Common myeloid progenitor, CD34-positive (primary cell): ENCODE results near the gene GTF2H1.

Experiments used
- CTCF ChIA-PET: fragments of 350-600 bp; sonication (Branson Sonifier 250); formaldehyde crosslinking; loops from one replicate; lab custom pipeline; 2021; ENCODE audit warnings: antibody characterized with exemption; lab: Charles Lee
- POLR2A ChIA-PET: fragments of 350-600 bp; sonication (Branson Sonifier 250); formaldehyde crosslinking; loops from one replicate; lab custom pipeline; 2021; ENCODE audit warnings: antibody characterized with exemption; lab: Charles Lee
- DNase-seq, 3 donors: peaks; one replicate each; pipeline versions ENCODE4 v3.0.0 to v3.0.0-alpha.2; 2013
- H3K27ac ChIP-seq, 2 experiments: 1 replicate in 1 of 2; 2 replicates in 1 of 2; pipeline ENCODE4 v1.7.0; 2013; ENCODE audit warnings: inconsistent platforms in 2 of 2, low read length in 2 of 2, mild to moderate bottlenecking in 2 of 2, low read depth in 1 of 2, moderate library complexity in 1 of 2; ENCODE audit not compliant: severe bottlenecking in 2 of 2, insufficient read depth in 1 of 2, poor library complexity in 1 of 2
- H3K27me3 ChIP-seq, 5 experiments: replicated peaks in 2 of 5; 1 replicate in 3 of 5; 2 replicates in 2 of 5; pipeline versions ENCODE4 v1.6.1 to v1.7.0; 2013; ENCODE audit warnings: low read length in 4 of 5, mild to moderate bottlenecking in 2 of 5, moderate library complexity in 2 of 5, inconsistent platforms in 1 of 5; ENCODE audit not compliant: insufficient read depth in 5 of 5, control insufficient read depth in 4 of 5
- H3K36me3 ChIP-seq, 4 experiments: 1 replicate in 2 of 4; 2 replicates in 2 of 4; pipeline versions ENCODE4 v1.6.1 to v1.7.0; 2013; ENCODE audit warnings: low read length in 3 of 4, control low read depth in 1 of 4, mild to moderate bottlenecking in 1 of 4; ENCODE audit not compliant: control insufficient read depth in 4 of 4, insufficient read depth in 4 of 4
- H3K4me1 ChIP-seq, 4 experiments: 1 replicate in 3 of 4; 2 replicates in 1 of 4; pipeline versions ENCODE4 v1.6.1 to v1.7.1; 2013; ENCODE audit warnings: low read length in 3 of 4, mild to moderate bottlenecking in 3 of 4, control low read depth in 1 of 4, inconsistent platforms in 1 of 4, moderate library complexity in 1 of 4; ENCODE audit not compliant: control insufficient read depth in 4 of 4, insufficient read depth in 4 of 4; ENCODE audit errors: control extremely low read depth in 1 of 4
- H3K4me3 ChIP-seq, 7 experiments: 1 replicate in 4 of 7; 2 replicates in 3 of 7; pipeline versions ENCODE4 v1.5.1 to v1.7.0; 2013; ENCODE audit warnings: mild to moderate bottlenecking in 7 of 7, low read length in 6 of 7, moderate library complexity in 6 of 7, inconsistent platforms in 2 of 7, low read depth in 2 of 7, control low read depth in 1 of 7; ENCODE audit not compliant: insufficient read depth in 4 of 7, control insufficient read depth in 1 of 7; ENCODE audit errors: extremely low read depth in 1 of 7
- H3K9me3 ChIP-seq, 5 experiments: 1 replicate in 4 of 5; 2 replicates in 1 of 5; pipeline versions ENCODE4 v1.6.1 to v1.7.1; 2013; ENCODE audit warnings: low read length in 4 of 5, mild to moderate bottlenecking in 2 of 5, inconsistent platforms in 1 of 5, low read depth in 1 of 5, moderate library complexity in 1 of 5; ENCODE audit not compliant: control insufficient read depth in 4 of 5, insufficient read depth in 2 of 5; ENCODE audit errors: control extremely low read depth in 1 of 5
- whole genome bisulfite sequencing: methylation state at CpG from one replicate; pipeline ENCODE4 v1.1.5; 2013; ENCODE audit not compliant: insufficient coverage; 5-methylcytosine and 5-hydroxymethylcytosine counted together

GTF2H1 gene

GRCh38 chr11:18324381-18324780 is 2.0 kb downstream of the GTF2H1 start:
- Histone ChIP-seq H3K4me1 (peaks cover 24 to 47% (median 30%) of the 10 kb centered on the region in 4 experiments), H3K36me3 (peaks cover 3 to 30% (median 10%) of the 10 kb centered on the region in 4 experiments), H3K9me3 (no peaks in the 10 kb centered on the region), H3K4me3 (peak overlapping the region in 6 of 7 experiments; percentile 4 to 93 (median 42)), H3K27me3 (no peaks in the 10 kb centered on the region), H3K27ac (peak overlapping the region in 1 of 2 experiments; percentile 39)
- ChIA-PET CTCF (interaction anchor here (0.5 kb wide), 1 partner anchor 183 kb away, joined by 3 read pairs; no protein-coding TSS in a partner anchor), POLR2A (no interaction called here)
- peak; percentile 21 to 52 (median 50) for DNase-seq
- 17% methylated on average over 1 of the region's 1 CpG for WGBS

DNA sequence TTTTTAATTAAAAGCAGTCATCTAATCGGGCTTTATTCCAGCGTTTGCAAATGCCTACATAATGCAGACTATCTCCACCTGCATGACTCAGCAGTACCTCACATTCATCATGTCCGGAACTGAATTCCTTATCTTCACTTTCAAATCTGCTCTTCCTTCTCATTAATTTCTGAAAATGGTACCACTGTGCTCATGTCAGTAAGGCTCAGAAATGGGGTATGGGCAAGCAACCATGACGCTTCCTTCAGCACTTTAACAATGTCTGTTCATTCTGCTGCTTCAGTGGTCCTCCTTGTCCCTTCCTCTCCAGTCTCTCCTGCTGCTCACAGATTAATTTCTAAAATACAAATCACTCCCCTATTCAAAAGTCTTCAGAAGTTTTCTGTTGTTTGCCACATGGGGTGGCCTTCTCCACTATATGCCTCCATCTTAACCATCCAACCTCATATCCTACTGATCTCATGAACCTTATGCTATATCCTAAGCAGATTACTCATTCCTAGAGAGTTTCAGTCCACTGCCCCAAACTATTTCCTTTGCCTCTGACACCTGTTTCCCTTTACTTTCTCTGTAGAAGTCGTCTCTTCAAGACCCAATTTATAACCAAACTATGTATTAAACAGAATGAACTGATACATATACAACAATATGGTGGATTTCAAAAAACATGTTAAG is 7.0 kb downstream of the GTF2H1 start:
- POLR2A ChIA-PET = no interaction called here
- H3K9me3 ChIP-seq = no peaks in the 10 kb centered on the region
- WGBS = 52% methylated on average over 4 of the region's 5 CpGs
- H3K27me3 ChIP-seq = no peaks in the 10 kb centered on the region
- peaks cover 14 to 67% (median 26%) of the 10 kb centered on the region in 4 experiments for H3K36me3 ChIP-seq
- peak; percentile 23 to 66 (median 53) for DNase-seq
- CTCF ChIA-PET = no interaction called here
- H3K4me1 ChIP-seq = peaks cover 5 to 22% (median 10%) of the 10 kb centered on the region in 4 experiments
- peak overlapping the region in 1 of 2 experiments; percentile 16 for H3K27ac ChIP-seq
- no peak overlapping the region for H3K4me3 ChIP-seq

GRCh38 chr11:18330921-18331320 is 8.6 kb downstream of the GTF2H1 start:
- Histone ChIP-seq H3K27ac (no peak overlapping the region), H3K4me3 (no peak overlapping the region), H3K4me1 (peaks cover 0 to 14% (median 5%) of the 10 kb centered on the region in 4 experiments), H3K36me3 (peaks cover 19 to 76% (median 33%) of the 10 kb centered on the region in 4 experiments), H3K27me3 (no peaks in the 10 kb centered on the region), H3K9me3 (no peaks in the 10 kb centered on the region)
- POLR2A ChIA-PET = no interaction called here
- 98% methylated on average over 5 of the region's 6 CpGs for WGBS
- no peak for DNase-seq
- CTCF ChIA-PET = interaction anchor here (0.6 to 1.4 kb wide), 3 partner anchors 9 to 67 kb away, joined by 3 to 5 read pairs (median 4); partner anchors contain the start of gene HPS5

DNA sequence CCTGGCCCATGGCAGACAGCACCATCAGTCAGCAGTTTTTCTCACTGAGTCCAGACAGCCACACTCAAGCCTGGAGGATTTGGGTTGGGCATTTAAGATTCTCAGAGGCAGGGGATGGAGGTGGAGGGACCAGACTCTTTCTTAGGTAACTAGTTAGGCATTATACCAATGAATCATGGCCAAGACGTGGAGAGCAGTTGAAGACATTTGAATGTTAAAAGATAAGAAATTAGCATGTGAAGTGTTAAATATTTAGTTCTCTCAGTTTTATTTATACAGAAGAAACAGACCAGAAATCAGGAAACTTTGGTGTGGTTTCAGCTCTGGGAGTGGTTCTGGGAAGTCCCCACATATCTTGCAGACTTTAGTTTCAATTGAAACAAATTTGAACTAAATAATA is 9.9 kb downstream of the GTF2H1 start:
- ChIA-PET CTCF (interaction anchor here (1.2 to 1.5 kb wide), 2 partner anchors 18 to 51 kb away, joined by 3 to 4 read pairs; no protein-coding TSS in a partner anchor), POLR2A (interaction anchor here (1.7 kb wide), 1 partner anchor 62 kb away, joined by 6 read pairs; the partner anchor contains the start of gene LDHA)
- peaks cover 0 to 14% (median 5%) of the 10 kb centered on the region in 4 experiments for H3K4me1 ChIP-seq
- no peaks in the 10 kb centered on the region for H3K9me3 ChIP-seq
- H3K27ac ChIP-seq = peak overlapping the region in 1 of 2 experiments; percentile 31
- DNase-seq = peak in 2 of 3 donors; percentile 33 to 40
- peaks cover 23 to 77% (median 40%) of the 10 kb centered on the region in 4 experiments for H3K36me3 ChIP-seq
- no CpG with 5 or more reads among the region's 1 CpG for WGBS
- H3K27me3 ChIP-seq = no peaks in the 10 kb centered on the region
- no peak overlapping the region for H3K4me3 ChIP-seq

GRCh38 chr11:18332891-18333290 is 10.5 kb downstream of the GTF2H1 start:
- Histone ChIP-seq H3K4me1 (peaks cover 0 to 14% (median 5%) of the 10 kb centered on the region in 4 experiments), H3K9me3 (no peaks in the 10 kb centered on the region), H3K27ac (no peak overlapping the region), H3K36me3 (peaks cover 25 to 76% (median 43%) of the 10 kb centered on the region in 4 experiments), H3K4me3 (no peak overlapping the region), H3K27me3 (no peaks in the 10 kb centered on the region)
- no CpG with 5 or more reads among the region's 3 CpGs for WGBS
- DNase-seq = no peak
- CTCF ChIA-PET = interaction anchor here (1.5 kb wide), 1 partner anchor 18 kb away, joined by 3 read pairs; no protein-coding TSS in a partner anchor
- POLR2A ChIA-PET = interaction anchor here (1.7 kb wide), 1 partner anchor 61 kb away, joined by 6 read pairs; the partner anchor contains the start of gene LDHA

- Histone ChIP-seq H3K9me3 (no peaks in the 10 kb centered on the region), H3K36me3 (peaks cover 18 to 60% (median 35%) of the 10 kb centered on the region in 4 experiments), H3K27ac (peak overlapping the region in 1 of 2 experiments; percentile 1), H3K4me1 (peaks cover 0 to 7% (median 0%) of the 10 kb centered on the region in 4 experiments), H3K4me3 (no peak overlapping the region), H3K27me3 (no peaks in the 10 kb centered on the region)
- WGBS = 89% methylated on average over 1 of the region's 5 CpGs
- POLR2A ChIA-PET = no interaction called here
- CTCF ChIA-PET = interaction anchor here (1.0 to 1.6 kb wide), 4 partner anchors 17 to 47 kb away, joined by 3 to 6 read pairs (median 4); partner anchors contain the start of gene LDHA
- DNase-seq = peak in 1 of 3 donors; percentile 29
Measured at GRCh38 chr11:18347471-18348125, 25.2 kb downstream of the GTF2H1 start.
